Activated T-cell treated with anti-CD3 and anti-CD28 coated beads, Interleukin-2, amount 50 U/mL, for 72 hours (primary cell): ENCODE data around the gene LCE6A. TPM values are rescaled to one million over a fixed set of nuclear protein-coding genes. Genes with fewer than 3 reads are reported as not detected.

Source experiments
- ATAC-seq, 2 donors: fragments of 150-1000 bp; cut with Tn5 transposase; replicated peaks in 1 of 2; 2 replicates each; pipeline ENCODE4 v1.10.0; 2021; ENCODE audit warnings: moderate library complexity in 2 of 2, mild to moderate bottlenecking in 1 of 2
- DNase-seq, 2 donors: peaks; one replicate each; pipeline ENCODE4 v3.0.0; 2021 to 2022; ENCODE audit warnings: mixed read lengths in 1 of 2
- H3K27ac Mint-ChIP-seq: one replicate; pipeline ENCODE4 v1.8.0; 2022; ENCODE audit warnings: mild to moderate bottlenecking, moderate library complexity, mixed read lengths
- H3K27me3 Mint-ChIP-seq: one replicate; pipeline ENCODE4 v1.8.0; 2022; ENCODE audit warnings: low read depth, mixed read lengths
- H3K36me3 Mint-ChIP-seq, 2 donors: one replicate each; pipeline ENCODE4 v1.8.0; 2022; ENCODE audit warnings: mixed read lengths in 2 of 2, mild to moderate bottlenecking in 1 of 2; ENCODE audit not compliant: insufficient read depth in 2 of 2
- H3K4me1 Mint-ChIP-seq: one replicate; pipeline ENCODE4 v1.8.0; 2022; ENCODE audit warnings: low read depth, mixed read lengths
- H3K4me3 Mint-ChIP-seq, 2 donors: one replicate each; pipeline ENCODE4 v1.8.0; 2022; ENCODE audit warnings: mild to moderate bottlenecking in 2 of 2, mixed read lengths in 2 of 2, moderate library complexity in 2 of 2
- H3K9me3 Mint-ChIP-seq, 2 donors: one replicate each; pipeline ENCODE4 v1.8.0; 2022; ENCODE audit warnings: mixed read lengths in 2 of 2
- total RNA-seq, 2 donors: library from RNA; stranded (reverse); gene quantifications; one replicate each; pipeline ENCODE4 v1.2.3, GENCODE V29; 2022

Gene LCE6A
- total RNA-seq, 2 donors from 2014 or later: not detected

DNA sequence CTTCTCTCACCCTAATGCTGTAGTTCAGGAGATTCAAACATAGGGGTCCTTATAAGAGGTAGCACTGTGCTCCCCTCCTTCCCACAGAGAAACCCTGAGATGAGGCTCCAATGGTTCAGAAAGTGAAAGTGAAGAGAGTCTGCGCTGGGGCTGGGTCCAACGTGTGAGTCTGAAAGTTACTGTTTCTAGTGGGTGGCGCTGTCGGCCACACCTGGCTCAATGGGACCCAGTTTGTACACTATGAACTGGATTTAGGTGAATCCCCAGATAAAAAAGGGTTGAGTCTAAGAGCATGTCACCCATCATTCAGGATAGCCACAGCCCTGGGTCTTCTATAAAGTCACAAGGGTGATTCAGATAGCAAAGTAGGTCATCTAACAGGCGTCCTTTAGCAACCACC, 38.3 kb downstream of the LCE6A start:
- no peak for DNase-seq
- no peak overlapping the region for H3K27ac Mint-ChIP-seq
- H3K27me3 Mint-ChIP-seq: peaks cover 12% of the 10 kb centered on the region
- no peaks in the 10 kb centered on the region for H3K9me3 Mint-ChIP-seq
- H3K4me3 Mint-ChIP-seq: no peak overlapping the region
- peaks cover 5% of the 10 kb centered on the region for H3K4me1 Mint-ChIP-seq
- no peaks in the 10 kb centered on the region for H3K36me3 Mint-ChIP-seq
- peak in 1 of 2 donors; percentile 38 for ATAC-seq

DNA sequence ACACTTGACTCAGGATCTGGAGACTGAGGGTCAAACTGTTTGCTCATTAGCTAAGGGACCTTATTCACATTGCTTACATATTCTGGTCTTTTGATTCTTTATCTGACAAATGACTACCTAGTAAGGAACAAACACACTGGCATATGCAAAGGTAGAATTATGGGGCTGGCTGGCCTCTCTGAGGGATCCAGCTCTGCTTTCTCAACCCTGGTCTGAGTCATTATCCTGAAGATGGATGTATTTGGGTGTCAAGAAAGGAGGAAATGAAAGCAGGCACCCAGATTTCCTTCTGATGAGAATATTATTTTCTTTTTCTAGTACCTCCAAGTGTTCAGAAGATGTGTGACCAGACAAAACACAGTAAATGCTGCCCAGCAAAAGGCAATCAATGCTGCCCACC, 41.4 kb downstream of the LCE6A start:
- ATAC-seq (no peak), DNase-seq (no peak)
- H3K9me3 Mint-ChIP-seq: no peaks in the 10 kb centered on the region
- peaks cover 5% of the 10 kb centered on the region for H3K27me3 Mint-ChIP-seq
- peaks cover 5% of the 10 kb centered on the region for H3K4me1 Mint-ChIP-seq
- no peak overlapping the region for H3K4me3 Mint-ChIP-seq
- H3K27ac Mint-ChIP-seq: no peak overlapping the region
- no peaks in the 10 kb centered on the region for H3K36me3 Mint-ChIP-seq

DNA sequence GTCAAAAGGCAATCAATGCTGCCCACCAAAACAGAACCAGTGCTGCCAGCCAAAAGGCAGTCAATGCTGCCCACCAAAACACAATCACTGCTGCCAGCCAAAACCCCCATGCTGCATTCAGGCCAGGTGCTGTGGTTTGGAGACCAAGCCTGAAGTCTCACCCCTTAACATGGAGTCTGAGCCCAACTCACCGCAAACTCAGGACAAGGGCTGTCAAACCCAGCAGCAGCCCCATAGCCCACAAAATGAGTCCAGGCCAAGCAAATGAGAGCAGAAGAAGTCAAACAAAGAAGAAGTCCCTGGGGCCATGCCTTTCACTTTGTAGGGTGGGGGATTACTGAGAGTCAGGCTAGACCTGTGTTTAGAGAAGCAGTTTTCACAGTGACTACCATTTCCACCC, 41.9 kb downstream of the LCE6A start:
- H3K9me3 Mint-ChIP-seq: no peaks in the 10 kb centered on the region
- H3K36me3 Mint-ChIP-seq: no peaks in the 10 kb centered on the region
- peaks cover 5% of the 10 kb centered on the region for H3K4me1 Mint-ChIP-seq
- ATAC-seq (no peak), DNase-seq (no peak)
- H3K27me3 Mint-ChIP-seq: peaks cover 5% of the 10 kb centered on the region
- no peak overlapping the region for H3K27ac Mint-ChIP-seq
- H3K4me3 Mint-ChIP-seq: no peak overlapping the region

DNA sequence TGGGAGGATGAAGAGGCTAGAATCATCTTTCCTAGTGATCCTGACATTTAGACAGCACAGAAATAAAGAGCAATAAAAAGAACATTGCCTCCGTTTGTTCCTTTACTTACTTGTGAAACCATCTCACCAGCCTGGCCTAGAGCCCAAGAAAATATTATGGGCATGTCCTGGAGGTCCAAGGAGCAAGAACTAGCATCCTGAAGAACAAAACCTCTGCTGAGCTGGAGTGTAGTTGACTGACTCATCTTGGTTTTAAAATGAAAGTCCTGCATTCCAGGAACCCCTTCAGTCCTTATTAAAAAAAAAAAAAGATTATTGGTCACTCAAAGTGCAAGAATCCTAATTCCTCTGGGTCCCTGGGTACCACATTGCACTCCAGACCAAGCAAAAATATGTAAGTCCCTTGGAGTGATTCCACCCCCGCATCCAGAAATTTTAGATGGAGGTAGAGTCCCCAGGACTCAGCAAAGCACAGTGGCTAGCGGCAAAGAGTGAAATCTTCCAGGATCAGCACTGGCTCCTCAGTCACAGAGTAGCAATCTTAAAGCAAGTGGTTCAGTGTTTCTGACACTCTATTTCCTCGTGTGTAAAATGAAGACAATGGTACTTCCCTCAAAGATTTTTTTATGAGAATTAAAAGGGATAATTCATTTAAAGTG, 42.4 kb downstream of the LCE6A start:
- no peak for DNase-seq
- Mint-ChIP-seq H3K27ac (no peak overlapping the region), H3K4me1 (no peaks in the 10 kb centered on the region), H3K4me3 (no peak overlapping the region), H3K27me3 (no peaks in the 10 kb centered on the region), H3K36me3 (no peaks in the 10 kb centered on the region), H3K9me3 (no peaks in the 10 kb centered on the region)
- ATAC-seq: no peak

DNA sequence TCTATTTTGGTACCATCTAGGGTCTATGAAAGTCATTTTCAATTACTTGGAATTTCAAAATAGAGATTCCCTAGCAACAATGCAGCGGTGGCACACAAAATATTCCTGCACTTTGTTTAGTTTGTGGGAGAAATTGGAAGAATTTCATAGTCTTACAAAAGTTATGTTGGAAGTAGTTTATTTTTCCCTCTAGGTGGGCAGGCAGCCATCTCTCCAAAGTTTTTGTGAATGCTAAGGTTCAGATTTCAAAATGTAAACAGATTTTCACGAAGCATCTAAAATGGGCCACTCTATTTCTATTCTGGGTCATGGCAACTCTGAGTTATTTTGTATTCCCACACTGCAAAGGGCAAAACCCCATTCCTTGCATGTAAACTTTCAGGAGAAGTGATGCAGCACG, 43.4 kb downstream of the LCE6A start:
- DNase-seq (no peak), ATAC-seq (no peak)
- Mint-ChIP-seq H3K27ac (no peak overlapping the region), H3K36me3 (no peaks in the 10 kb centered on the region), H3K27me3 (no peaks in the 10 kb centered on the region), H3K4me1 (no peaks in the 10 kb centered on the region), H3K4me3 (no peak overlapping the region), H3K9me3 (no peaks in the 10 kb centered on the region)

DNA sequence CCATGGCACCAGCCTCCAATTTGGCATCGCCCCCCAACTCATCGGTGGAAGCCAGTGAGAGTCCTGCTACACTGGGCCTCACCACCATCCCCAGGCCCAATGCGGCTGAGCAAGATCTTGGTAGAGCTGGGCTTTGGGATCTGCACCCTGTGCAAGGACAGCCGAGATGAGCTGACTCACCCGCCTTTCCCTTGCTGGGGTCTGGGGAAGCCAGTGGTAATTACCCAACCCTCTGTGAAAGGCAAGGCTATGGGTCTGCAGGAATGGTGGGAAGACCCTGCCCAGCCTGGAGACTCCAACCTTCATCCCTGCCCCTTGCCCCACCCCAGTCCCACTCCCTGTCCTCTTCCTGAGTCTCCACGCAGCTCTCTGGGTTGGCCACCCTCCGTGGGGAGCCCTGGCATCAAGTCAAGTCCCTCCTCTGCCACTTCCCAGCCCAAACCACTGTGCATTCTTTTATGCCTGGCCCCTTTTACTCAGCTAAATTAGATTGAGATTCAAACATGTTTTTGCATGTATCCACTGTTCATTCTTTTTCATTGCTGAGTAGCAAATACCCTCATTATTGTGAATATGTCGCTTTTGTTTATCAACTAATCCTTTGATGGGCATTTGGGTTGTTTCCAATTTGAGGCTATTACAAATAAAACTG, 44.2 kb downstream of the LCE6A start:
- no peak for DNase-seq
- no peaks in the 10 kb centered on the region for H3K9me3 Mint-ChIP-seq
- H3K4me1 Mint-ChIP-seq: no peaks in the 10 kb centered on the region
- no peak overlapping the region for H3K27ac Mint-ChIP-seq
- no peak for ATAC-seq
- no peak overlapping the region for H3K4me3 Mint-ChIP-seq
- no peaks in the 10 kb centered on the region for H3K27me3 Mint-ChIP-seq
- H3K36me3 Mint-ChIP-seq: no peaks in the 10 kb centered on the region

DNA sequence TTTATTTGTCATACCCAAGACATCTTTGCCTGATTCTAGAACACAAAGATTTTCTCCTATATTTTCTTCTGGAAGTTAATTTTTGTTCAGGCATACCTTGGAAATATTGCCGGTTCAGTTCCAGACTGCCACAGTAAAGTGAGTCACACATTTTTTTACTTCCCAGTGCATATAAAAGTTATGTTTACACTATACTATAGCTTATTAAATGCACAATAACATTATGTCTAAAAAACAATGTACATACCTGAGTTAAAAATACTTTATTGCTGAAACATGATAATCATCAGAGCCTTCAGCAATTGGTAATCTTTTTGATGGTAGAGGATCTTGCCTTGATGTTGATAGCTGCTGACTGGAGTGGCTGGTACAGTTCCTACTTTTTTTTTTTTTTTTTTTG, 45.5 kb downstream of the LCE6A start:
- DNase-seq: no peak
- no peak overlapping the region for H3K27ac Mint-ChIP-seq
- H3K9me3 Mint-ChIP-seq: no peaks in the 10 kb centered on the region
- no peak overlapping the region for H3K4me3 Mint-ChIP-seq
- no peaks in the 10 kb centered on the region for H3K4me1 Mint-ChIP-seq
- no peaks in the 10 kb centered on the region for H3K36me3 Mint-ChIP-seq
- no peak for ATAC-seq
- no peaks in the 10 kb centered on the region for H3K27me3 Mint-ChIP-seq

Other genes with a start within 250 kb of the LCE6A start
- not detected for gene LCE3C, start 242.6 kb upstream of the LCE6A start, total RNA-seq
- not detected for gene LCE3B, start 229.0 kb upstream of the LCE6A start, total RNA-seq
- not detected for gene LCE3A, start 219.8 kb upstream of the LCE6A start, total RNA-seq
- not detected for gene LCE2D, start 179.5 kb upstream of the LCE6A start, total RNA-seq
- not detected for gene LCE2C, start 167.6 kb upstream of the LCE6A start, total RNA-seq
- gene LCE2B, start 156.7 kb upstream of the LCE6A start, total RNA-seq: not detected
- gene LCE2A, start 144.5 kb upstream of the LCE6A start, total RNA-seq: not detected
- gene LCE4A, start 134.7 kb upstream of the LCE6A start, total RNA-seq: not detected
- not detected for gene KPRP, start 84.8 kb upstream of the LCE6A start, total RNA-seq
- not detected for gene LCE1F, start 67.7 kb upstream of the LCE6A start, total RNA-seq
- not detected for gene LCE1E, start 56.6 kb upstream of the LCE6A start, total RNA-seq
- not detected for gene LCE1D, start 46.1 kb upstream of the LCE6A start, total RNA-seq
- gene LCE1C, start 36.2 kb upstream of the LCE6A start, total RNA-seq: not detected
- gene LCE1B, start 30.9 kb upstream of the LCE6A start, total RNA-seq: not detected
- not detected for gene LCE1A, start 15.4 kb upstream of the LCE6A start, total RNA-seq
- not detected for gene LCE7A, start 17.1 kb downstream of the LCE6A start, total RNA-seq
- gene SMCP, start 35.5 kb downstream of the LCE6A start, total RNA-seq: not detected
- gene IVL, start 65.7 kb downstream of the LCE6A start, total RNA-seq: not detected
- not detected for gene SPRR5, start 104.3 kb downstream of the LCE6A start, total RNA-seq
- not detected for gene SPRR4, start 127.8 kb downstream of the LCE6A start, total RNA-seq
- not detected for gene SPRR1A, start 141.2 kb downstream of the LCE6A start, total RNA-seq
- gene SPRR3, start 158.9 kb downstream of the LCE6A start, total RNA-seq: not detected
- gene SPRR1B, start 188.3 kb downstream of the LCE6A start, total RNA-seq: not detected
- not detected for gene SPRR2D, start 198.3 kb downstream of the LCE6A start, total RNA-seq
- gene SPRR2A, start 214.7 kb downstream of the LCE6A start, total RNA-seq: not detected
- gene SPRR2B, start 228.8 kb downstream of the LCE6A start, total RNA-seq: not detected